SKM-1 (cell line): ENCODE data around the gene DCLRE1B.

Experiments
- DNase-seq: peaks from one replicate; lab custom pipeline; 2025; ENCODE audit not compliant: unreplicated experiment; lab: John Stamatoyannopoulos, UW

Gene DCLRE1B

DNA sequence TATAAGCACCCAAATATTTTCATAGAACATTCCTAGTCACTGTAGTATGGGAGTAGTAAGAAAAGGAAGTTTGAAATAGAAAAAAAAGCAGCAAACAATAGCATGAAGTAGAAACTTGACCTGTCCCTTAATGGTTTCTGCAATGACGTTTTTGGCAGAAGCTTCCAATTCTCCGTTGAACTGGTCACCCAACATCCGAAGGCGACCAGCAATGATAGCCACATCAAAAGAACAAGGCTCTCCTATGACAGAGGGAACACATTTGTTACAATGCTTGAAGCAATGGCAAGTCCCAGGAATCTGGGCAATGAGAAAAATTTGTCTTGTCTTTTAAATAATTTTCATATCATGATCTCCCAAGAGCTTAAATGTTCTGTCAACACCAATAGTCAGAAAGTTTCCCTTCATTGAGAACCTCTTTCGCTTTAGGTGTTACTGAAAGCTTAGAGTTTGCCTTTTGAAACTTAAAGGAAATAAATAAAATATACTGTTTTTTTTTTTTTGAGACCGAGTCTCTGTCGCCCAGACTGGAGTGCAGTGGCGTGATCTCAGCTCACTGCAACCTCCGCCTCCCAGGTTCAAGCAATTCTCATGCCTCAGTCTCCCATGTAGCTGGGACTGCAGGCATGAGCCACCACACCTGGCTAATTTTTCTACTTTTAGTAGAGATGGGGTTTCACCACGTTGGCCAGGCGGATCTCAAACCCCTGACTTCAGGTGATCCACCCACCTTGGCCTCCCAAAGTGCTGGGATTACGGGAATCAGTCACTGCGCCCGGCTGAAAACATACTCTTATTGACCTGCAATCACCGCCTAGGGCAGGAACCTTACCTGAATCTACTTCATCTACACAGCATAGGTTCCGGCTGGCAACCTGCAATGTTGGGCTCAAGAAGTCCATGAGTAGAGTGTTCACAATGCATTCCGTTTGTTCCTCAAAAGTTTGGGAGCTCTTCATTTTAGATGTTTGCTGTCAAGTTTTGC, 18.4 kb upstream of the DCLRE1B start:
- no peak for DNase-seq

GRCh38 chr1:113887402-113888175, 17.5 kb upstream of the DCLRE1B start, which contains the start of gene BCL2L15:
TSS of gene BCL2L15 (minus strand) at chr1:113887581. CDS start at chr1:113887375, 206 bp downstream.
- no peak for DNase-seq

- DNase-seq, result no peak
These were observed 14.3 kb upstream of the DCLRE1B start for GRCh38 chr1:113890816-113891215.

- DNase-seq, result no peak
These were observed 13.4 kb upstream of the DCLRE1B start for GRCh38 chr1:113891631-113892220.

GRCh38 chr1:113893267-113893666, 11.9 kb upstream of the DCLRE1B start:
- no peak for DNase-seq

DNA sequence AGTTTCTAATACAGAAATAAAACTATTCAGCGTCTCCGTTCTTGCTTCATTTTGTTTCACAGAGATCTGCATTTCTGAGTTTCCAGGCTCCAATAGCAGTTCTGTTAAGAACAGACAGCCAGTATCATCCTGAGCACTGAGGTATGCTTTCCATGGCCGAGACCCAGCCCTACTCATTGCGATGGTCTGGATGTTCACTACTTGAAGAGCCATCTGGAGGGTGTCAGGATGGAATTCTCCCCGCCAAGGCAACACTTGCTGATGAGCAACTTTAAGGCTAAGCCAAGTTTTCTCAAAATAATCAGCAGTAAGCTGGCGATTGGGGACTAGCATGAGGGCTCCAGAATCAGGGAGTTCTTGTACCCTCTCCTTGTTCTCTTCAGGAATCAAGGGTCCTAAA, 10.0 kb upstream of the DCLRE1B start:
- no peak for DNase-seq

GRCh38 chr1:113895961-113896360, 9.2 kb upstream of the DCLRE1B start:
- DNase-seq, result no peak

GRCh38 chr1:113898241-113898814, 6.8 kb upstream of the DCLRE1B start:
- DNase-seq, result no peak

- DNase-seq, result no peak
These were observed 6.0 kb upstream of the DCLRE1B start for GRCh38 chr1:113899111-113899510.

DNA sequence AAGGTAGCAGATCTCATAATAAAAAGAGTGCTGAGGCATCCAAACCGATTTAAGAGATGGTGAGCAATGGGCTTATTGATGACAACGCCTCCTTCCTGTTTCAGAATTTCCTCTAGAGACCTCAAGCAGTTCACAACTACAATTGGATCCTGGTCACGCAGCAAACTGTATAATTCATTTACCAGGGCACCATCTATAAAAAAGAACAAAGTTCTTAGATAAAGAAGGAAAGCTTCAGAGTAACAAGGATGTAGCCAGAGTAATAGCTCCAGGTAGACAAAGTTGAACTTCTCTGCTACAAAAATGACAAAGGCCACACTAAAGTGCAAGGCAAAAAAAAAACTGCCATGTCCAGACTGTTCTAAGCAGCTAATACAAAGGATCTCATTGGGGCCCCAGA, 3.9 kb upstream of the DCLRE1B start:
- no peak for DNase-seq

DNA sequence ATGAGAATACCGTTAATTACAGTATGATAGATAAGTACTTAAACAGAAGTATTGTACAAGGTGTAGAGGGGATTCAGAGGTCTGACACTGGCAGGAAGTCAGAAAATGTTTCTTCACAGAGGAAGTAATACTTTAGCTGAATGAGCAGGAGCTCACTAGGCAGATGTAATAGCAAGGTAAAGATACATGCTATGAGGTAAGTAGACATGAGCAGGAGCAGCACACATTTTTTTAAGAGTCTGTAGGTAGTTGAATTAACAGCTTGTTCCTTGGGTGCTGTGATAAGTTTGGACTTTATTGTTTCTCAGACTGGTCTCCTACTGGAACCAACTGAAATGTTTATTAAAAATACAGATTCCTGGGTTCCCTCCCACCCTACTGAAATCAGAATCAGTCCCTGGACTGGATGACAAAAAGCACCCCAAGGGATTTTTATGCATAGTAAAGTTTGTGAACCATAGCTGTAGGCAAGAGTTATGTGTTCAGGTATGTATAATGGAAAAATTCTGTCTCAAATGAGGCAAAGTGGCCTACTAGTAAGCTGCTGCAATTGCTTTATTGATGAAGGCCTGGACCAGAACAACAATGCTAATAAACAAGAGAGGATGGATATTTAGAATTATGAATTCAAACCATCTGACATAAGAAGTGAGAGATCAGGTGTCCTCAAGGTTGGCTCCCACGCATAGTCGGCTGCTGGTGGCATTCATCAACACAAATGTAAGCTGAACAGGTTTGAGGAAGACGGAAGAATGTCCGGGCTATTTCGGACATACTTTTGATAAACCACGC, 1.4 kb upstream of the DCLRE1B start:
- DNase-seq, result no peak

DNA sequence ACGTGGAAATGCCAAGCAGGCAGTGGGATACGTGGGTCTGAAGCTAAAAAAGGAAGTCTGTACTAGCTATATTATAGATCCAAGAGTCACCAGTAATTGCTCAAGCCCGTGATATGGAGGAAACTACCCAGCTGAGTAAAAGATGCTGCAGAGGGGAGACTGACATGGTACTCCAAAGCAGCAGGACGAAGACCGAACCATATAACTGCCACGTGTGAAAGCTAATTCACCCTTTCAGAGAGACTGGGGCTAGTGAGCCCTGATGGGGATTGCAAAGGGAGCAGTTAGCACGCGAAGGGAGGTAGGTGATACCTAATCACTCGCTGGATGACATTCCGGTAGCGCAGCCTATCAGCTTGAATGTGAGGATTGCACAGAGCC, 843 bp upstream of the DCLRE1B start:
- no peak for DNase-seq

DNA sequence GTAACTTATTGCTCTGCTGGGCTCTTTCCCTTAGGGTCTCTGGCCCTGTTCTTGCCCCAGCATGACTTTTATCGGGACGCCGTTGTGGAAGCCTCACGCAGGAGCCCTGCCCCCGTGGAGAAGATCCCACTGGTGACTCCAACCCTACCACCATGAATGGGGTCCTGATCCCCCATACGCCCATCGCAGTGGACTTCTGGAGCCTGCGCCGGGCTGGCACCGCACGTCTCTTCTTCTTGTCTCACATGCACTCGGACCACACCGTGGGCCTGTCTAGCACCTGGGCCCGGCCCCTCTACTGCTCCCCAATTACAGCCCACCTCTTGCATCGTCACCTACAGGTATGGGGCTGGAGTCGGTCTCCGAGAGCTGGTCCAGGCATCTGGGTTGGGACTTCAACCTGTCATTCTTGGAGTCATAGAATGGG, 322 bp downstream of the DCLRE1B start:
- no peak for DNase-seq

- DNase-seq, result no peak
These were observed 7.6 kb downstream of the DCLRE1B start for GRCh38 chr1:113912594-113913311.

DNA sequence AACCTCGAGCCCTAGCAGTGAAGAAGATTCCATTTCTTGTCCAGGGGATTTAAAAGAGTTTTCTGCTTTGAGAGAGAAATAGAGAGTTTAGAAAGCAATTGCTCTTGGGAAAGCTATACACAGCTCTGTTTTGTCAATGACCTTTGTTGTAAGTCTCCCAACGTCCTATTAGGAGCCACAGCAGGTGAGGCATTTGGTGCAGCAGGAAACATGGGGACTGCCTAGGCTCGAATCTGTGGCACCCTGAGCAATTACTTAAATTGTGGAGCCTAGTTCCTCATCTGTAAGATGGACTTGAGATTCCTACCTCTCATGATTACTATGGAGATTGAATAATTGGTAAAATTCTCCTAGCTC, 8.2 kb downstream of the DCLRE1B start:
- DNase-seq, result no peak

DNA sequence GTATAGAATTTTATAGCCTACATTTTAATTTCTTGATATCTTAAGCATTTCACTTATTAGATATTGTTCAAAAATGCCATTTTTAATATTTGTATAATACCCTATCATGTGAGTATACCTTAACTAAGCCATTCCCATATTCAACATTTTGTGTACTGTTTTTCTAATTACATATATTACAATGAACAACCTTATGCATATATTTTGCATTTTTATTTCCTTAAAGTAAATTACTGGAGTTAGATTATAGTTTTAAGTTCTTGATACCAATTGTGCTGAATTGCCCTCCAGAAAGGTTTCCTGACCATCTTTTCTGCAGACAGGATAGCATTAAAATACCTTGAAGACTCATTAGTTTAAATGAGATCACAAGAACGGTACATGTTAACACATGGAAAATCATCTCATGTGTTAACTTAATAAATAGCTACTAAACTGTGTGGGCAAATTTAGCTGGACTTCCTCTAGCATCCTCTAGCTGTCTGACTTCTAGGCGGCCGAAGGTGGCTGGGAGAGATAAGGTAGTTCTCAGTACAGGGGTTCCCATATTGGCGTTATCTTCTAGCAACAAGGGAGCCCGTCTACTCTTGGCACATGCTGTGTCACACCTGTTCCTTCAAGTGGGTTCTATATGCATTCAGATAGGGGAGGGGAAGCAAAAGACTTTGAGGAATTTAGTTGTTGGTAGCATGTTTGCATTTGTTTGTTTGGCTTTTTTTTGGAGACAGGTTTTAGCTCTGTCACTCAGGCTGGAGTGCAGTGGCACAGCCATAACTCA, 8.9 kb downstream of the DCLRE1B start:
- no peak for DNase-seq

GRCh38 chr1:113916974-113917373, 11.8 kb downstream of the DCLRE1B start:
- DNase-seq, result no peak

GRCh38 chr1:113917400-113918082, 12.4 kb downstream of the DCLRE1B start:
- no peak for DNase-seq
